NCI-H510A (cell line): ENCODE data around the gene NLRP1.

Experiments
- DNase-seq: peaks from one replicate; lab custom pipeline; 2025; lab: John Stamatoyannopoulos, UW

Gene NLRP1

DNA sequence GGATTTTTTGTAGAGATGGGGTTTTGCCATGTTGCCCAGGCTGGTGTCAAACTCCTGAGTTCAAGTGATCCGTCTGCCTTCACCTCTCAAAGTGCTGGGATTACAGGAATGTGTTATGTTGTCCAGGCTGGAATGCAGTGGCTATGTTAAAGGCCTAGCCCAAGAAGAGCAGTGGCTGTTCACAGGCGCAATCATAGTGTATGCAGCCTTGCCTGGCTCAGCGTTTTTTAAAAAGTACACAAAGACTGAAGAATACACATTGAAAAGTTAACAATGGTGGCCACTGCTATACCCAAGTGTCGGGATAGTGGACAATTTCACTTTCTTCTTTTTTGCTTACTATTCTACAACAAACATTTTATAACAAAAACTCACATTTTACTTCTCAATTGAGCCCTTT, 105.3 kb downstream of the NLRP1 start:
- DNase-seq, result no peak

GRCh38 chr17:5473906-5474305, 110.4 kb downstream of the NLRP1 start:
- no peak for DNase-seq

- DNase-seq, result no peak
Measured at GRCh38 chr17:5472511-5472910, 111.8 kb downstream of the NLRP1 start.

DNA sequence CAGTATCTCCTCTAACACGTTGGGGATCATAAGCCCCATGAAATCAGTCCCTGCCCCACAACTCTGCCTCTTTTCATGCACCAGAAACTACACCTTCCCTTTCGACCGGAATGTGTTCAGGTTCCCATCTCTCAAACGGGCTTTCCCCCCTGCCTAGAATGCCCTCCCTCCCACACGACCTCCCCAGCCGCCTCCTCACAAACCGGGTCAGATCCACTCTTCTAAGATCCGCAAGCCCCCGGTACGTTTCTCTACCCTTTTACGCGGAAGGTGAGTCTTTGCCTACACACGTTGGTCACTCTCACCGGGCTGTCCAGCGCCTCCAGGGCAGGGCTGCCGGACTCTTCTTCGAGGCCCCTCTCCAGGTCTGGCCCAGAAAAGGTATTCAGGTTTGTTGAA, 116.2 kb downstream of the NLRP1 start:
- DNase-seq, result no peak

GRCh38 chr17:5467416-5467815, 116.9 kb downstream of the NLRP1 start:
- no peak for DNase-seq

- no peak for DNase-seq
Measured at GRCh38 chr17:5466295-5466694, 118.0 kb downstream of the NLRP1 start.

DNA sequence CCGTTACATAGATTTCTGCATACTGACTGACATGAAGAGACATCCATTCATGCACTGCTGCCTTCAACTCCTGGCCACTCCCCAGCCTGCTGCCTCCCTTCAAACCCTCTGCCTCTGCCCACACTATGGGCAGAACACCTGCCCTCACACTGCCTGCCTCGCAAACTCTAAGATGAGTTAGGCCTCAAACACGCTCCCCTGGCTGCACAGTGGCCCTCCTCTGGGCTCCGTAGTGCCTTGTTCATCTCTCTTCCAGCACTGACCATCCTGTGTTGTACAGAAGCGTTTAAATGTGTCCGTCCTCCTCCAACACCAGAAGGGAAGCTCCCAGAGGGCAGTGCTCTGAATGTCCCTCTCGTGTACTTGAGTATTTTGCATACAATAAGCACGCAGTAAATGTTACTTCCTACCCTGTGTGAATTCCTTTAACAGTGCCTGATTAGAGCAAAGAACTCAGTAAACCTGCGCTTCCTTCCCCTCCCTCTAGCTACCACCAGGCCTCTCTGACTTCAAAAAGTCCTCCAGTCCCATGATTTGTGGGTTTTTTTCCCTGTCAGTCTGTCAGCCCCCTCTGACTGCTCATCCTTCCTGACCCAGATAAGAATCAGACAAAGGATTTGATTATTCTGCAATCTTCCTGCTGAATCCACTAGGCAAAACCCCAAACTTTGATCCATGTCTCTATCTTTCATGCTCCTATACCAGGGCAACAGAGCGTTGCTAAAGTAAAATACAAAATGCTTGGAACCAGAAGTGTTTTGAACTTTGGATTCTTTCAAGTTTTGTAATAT, 119.4 kb downstream of the NLRP1 start:
- DNase-seq, result no peak
